ENCODE measurements around the gene ANO9. TPM values are rescaled to one million over a fixed set of nuclear protein-coding genes. Genes with fewer than 3 reads are reported as not detected.

Gene ANO9
- total RNA-seq, 2 donors from 2014 or later: 15.6 to 26.4 TPM

DNA sequence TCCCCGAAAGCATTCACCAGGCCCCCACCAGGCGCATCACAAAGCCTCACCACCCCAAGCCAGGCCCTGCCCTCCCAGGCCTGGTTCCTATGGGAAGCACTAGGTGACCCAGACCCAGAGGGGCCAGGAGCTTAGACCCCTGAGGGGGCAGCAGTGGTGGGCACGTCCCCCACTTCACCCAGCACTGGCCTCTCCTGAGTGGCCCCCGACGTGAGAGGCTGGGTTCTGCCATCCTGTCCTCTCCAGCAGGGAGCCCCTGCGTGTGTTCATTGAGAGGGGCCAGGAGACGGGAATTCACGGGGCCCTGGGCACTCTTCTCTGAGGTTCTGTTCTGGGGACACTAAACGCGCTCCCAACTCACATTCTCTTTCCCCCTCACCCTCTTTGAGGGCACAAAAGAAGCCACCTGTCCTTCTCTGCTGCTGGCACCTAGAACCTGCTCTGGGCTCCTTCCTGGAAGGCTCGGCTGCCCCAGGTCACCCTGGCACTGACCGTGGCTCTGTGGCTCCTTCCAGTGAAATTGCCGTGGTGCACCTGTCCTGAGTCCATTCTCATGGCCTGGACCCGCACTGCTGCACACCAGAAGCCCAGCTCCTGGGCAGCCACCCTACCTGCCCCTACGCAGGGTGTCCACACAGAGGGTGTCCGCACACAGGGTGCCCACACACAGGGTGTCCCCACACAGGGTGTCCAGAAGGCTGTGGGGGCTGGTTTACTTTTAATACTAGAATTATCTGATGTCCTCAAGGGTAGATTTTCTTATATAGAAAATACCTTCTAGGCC, 20.5 kb upstream of the ANO9 start:
- TF ChIP-seq, protein P1, sequence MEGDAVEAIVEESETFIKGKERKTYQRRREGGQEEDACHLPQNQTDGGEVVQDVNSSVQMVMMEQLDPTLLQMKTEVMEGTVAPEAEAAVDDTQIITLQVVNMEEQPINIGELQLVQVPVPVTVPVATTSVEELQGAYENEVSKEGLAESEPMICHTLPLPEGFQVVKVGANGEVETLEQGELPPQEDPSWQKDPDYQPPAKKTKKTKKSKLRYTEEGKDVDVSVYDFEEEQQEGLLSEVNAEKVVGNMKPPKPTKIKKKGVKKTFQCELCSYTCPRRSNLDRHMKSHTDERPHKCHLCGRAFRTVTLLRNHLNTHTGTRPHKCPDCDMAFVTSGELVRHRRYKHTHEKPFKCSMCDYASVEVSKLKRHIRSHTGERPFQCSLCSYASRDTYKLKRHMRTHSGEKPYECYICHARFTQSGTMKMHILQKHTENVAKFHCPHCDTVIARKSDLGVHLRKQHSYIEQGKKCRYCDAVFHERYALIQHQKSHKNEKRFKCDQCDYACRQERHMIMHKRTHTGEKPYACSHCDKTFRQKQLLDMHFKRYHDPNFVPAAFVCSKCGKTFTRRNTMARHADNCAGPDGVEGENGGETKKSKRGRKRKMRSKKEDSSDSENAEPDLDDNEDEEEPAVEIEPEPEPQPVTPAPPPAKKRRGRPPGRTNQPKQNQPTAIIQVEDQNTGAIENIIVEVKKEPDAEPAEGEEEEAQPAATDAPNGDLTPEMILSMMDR (IDR thresholded peaks at IDR 0.05): no peak
- TF ChIP-seq POLR2A (IDR thresholded peaks at IDR 0.05): no peak
- DNase-seq: no peak
- Histone ChIP-seq H3K27ac (no peak overlapping the region), H3K4me3 (no peak overlapping the region), H3K36me3 (replicated peaks in 1 of 2; ENCODE audit: insufficient read depth in 1 of 2, low read depth in 2 of 2) (no peaks in the 10 kb centered on the region), H3K9me3 (no peaks in the 10 kb centered on the region), H3K4me1 (no peaks in the 10 kb centered on the region), H3K27me3 (no peaks in the 10 kb centered on the region)
- intact Hi-C loops (cut with DNase I): no loop called here
- 85 to 93% methylated on average over 9 to 16 of the region's 16 CpGs for WGBS, 2 donors
- ATAC-seq: no peak

DNA sequence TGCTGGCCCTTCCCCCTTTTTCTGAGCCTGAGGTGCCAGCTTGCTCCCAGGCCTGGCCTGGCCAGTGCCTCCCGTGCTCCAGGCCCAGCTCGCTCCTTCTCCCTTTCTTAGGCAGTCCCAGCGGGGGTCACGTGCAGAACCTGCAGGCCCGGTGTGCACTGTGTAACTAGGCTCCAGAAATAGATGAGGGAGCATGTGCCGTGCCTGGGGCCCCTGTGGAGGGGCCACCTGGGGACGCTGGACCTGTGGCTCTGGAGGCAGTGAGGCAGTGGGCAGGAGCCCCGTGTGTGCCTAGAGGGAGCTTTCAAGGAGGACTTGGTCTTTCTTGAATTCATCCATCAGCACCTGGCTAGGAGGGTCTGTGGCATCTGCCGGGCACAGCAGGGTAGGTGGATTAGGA, 19.8 kb upstream of the ANO9 start:
- no peak for TF ChIP-seq POLR2A (IDR thresholded peaks at IDR 0.05)
- TF ChIP-seq, protein P1 (IDR thresholded peaks at IDR 0.05): no peak
- H3K27me3 ChIP-seq: no peaks in the 10 kb centered on the region
- no peaks in the 10 kb centered on the region for H3K9me3 ChIP-seq
- no peaks in the 10 kb centered on the region for H3K36me3 ChIP-seq (replicated peaks in 1 of 2; ENCODE audit: insufficient read depth in 1 of 2, low read depth in 2 of 2)
- H3K4me1 ChIP-seq: no peaks in the 10 kb centered on the region
- ATAC-seq: no peak
- intact Hi-C loops (cut with DNase I): no loop called here
- no peak overlapping the region for H3K27ac ChIP-seq
- DNase-seq: no peak
- 88 to 91% methylated on average over 8 to 9 of the region's 9 CpGs for WGBS, 2 donors
- no peak overlapping the region for H3K4me3 ChIP-seq

DNA sequence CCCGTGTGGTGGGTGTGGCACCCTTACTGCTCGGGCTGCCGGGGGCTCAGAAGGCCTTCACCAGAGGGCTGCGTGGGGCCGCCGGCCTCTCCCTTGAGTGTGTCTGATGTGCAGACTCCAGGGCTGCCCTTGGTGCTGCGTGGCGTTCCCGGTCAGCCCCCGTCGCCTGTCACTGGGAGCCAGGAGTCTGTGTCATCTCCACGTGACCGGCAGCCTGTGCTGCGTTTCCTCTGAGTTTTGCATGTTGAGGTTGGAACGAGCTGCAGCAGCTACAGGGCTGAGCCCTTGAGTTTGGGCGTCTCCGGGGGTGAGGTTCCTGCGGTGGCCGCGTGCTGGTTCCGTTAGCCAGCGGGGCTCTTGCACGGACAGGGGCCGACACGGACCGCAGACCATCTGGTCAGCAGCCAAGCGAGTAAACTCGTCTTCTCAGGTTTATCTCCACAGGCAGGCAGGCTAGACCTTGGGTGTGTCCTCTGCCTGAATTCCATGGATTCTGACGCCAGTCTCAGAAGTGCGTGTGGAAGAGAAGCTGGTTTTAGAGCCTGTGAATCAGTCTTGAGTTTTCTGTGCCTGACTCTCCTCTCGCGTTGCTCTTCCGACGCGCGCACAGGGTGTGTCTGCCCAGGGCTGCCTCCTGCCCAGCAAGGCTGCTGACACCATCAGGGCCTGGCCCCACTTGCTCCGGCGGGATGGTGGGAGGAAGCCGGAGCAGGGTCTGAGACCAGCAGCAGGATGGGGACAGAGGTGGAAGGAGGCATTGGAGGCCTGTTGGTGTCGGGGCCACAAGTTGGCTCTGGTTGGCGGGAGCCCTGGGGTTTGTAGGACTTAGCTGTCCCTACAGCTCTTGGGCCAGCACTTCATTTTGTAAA, 18.8 kb upstream of the ANO9 start:
- DNase-seq (no peak), ATAC-seq (no peak)
- intact Hi-C loops (cut with DNase I): no loop called here
- WGBS, 2 donors: 93 to 100% methylated on average over 2 to 34 of the region's 41 CpGs
- H3K36me3 ChIP-seq (replicated peaks in 1 of 2; ENCODE audit: insufficient read depth in 1 of 2, low read depth in 2 of 2): no peaks in the 10 kb centered on the region
- no peaks in the 10 kb centered on the region for H3K9me3 ChIP-seq
- no peaks in the 10 kb centered on the region for H3K4me1 ChIP-seq
- no peak overlapping the region for H3K4me3 ChIP-seq
- no peaks in the 10 kb centered on the region for H3K27me3 ChIP-seq
- TF ChIP-seq, protein P1 (IDR thresholded peaks at IDR 0.05): no peak
- no peak for TF ChIP-seq POLR2A (IDR thresholded peaks at IDR 0.05)
- H3K27ac ChIP-seq: no peak overlapping the region

DNA sequence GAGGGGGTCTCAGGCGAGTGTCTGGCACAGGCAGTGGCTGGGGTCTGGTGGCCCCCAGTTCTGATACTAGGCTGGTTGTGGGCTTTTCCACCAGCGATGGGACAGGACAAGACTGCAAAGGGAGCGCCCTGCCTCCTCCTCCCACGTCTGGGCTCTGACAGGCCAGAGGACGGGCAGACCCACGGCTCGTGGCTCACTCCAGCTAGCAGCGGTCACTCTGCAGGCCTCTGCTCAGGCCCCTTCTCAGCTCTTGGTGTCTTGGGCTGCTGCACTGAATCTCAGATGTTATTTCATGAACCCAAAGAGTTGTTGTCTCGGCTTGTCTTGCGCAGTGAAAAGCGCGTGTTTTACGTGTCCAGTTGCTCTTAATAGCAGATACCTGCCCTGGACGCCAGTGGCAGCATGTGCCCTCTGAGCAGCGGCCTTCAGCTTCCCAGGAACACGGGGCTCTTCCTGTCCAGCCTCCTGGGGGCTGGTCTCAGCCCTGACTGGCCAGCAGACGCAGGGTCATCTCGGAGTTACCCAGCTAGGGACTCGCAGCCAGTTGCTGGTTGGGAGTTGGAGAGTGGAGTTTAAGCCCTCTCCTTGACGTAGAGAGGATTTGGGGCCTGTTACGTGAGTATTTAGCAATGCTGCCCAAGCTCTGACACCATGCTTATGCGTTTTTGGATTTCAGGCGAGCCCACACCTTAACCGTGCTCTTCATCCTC, 17.9 kb upstream of the ANO9 start:
- intact Hi-C loops (cut with DNase I): no loop called here
- Histone ChIP-seq H3K4me3 (no peak overlapping the region), H3K27ac (no peak overlapping the region), H3K36me3 (replicated peaks in 1 of 2; ENCODE audit: insufficient read depth in 1 of 2, low read depth in 2 of 2) (no peaks in the 10 kb centered on the region), H3K4me1 (no peaks in the 10 kb centered on the region), H3K27me3 (no peaks in the 10 kb centered on the region), H3K9me3 (no peaks in the 10 kb centered on the region)
- TF ChIP-seq, protein P1 (IDR thresholded peaks at IDR 0.05): no peak
- no peak for TF ChIP-seq POLR2A (IDR thresholded peaks at IDR 0.05)
- WGBS, 2 donors: 90 to 93% methylated on average over 19 to 23 of the region's 24 CpGs
- DNase-seq: no peak
- no peak for ATAC-seq
